Gastrocnemius medialis (tissue), 4 donors: ENCODE measurements around the gene TRIO.

Experiments used
- CTCF ChIP-seq, 5 experiments: fragments of 450-650 bp in 3 of 5; fragments of 200-600 bp in 2 of 5; sonication (generic) in 2 of 5; IDR thresholded peaks in 4 of 5; conservative IDR thresholded peaks in 1 of 5; 1 replicate in 4 of 5; 2 replicates in 1 of 5; pipeline ENCODE4 v1.5.1; 2016 to 2019; ENCODE audit warnings: antibody characterized with exemption in 5 of 5, mild to moderate bottlenecking in 3 of 5, moderate library complexity in 3 of 5
- POLR2A ChIP-seq, 2 donors: fragments of 450-650 bp; IDR thresholded peaks; one replicate each; pipeline ENCODE4 v1.6.1; 2017; ENCODE audit warnings: antibody characterized with exemption in 2 of 2, mild to moderate bottlenecking in 2 of 2, moderate library complexity in 2 of 2

- TF ChIP-seq POLR2A (IDR thresholded peaks at IDR 0.05) (no peak), CTCF (IDR thresholded peaks at IDR 0.05 in 4 of 5, conservative IDR thresholded peaks at IDR 0.05 in 1 of 5) (no peak)
Observed at GRCh38 chr5:14426521-14426920, 283.4 kb downstream of the TRIO start.
